ENCODE measurements around the gene PTCD2. TPM values are rescaled to one million over a fixed set of nuclear protein-coding genes. Genes with fewer than 3 reads are reported as not detected.
A peak's percentile ranks its signal among the peaks of the same experiment; 100 is the strongest.

The PTCD2 gene
- total and polyA plus RNA-seq, 2 donors (not counting 1 experiment from before 2014, with no cell fraction given) = 10.3 to 15.9 TPM

- Histone ChIP-seq H3K36me3 (ENCODE audit: control insufficient read depth, insufficient read depth, low read length) (no peaks in the 10 kb centered on the region), H3K4me2 (ENCODE audit: extremely low read depth, insufficient read depth, low read length) (no peak overlapping the region), H3K4me1 (ENCODE audit: control insufficient read depth, extremely low read depth, insufficient read depth, low read length) (peaks cover 2% of the 10 kb centered on the region), H3K27me3 (ENCODE audit: control insufficient read depth, insufficient read depth, low read length) (no peaks in the 10 kb centered on the region), H3K4me3 (replicated peaks in 1 of 4; ENCODE audit: control extremely low read depth in 1 of 4, insufficient read depth in 1 of 4, low read depth in 3 of 4, low read length in 4 of 4) (no peak overlapping the region), H3K9ac (ENCODE audit: insufficient read depth, low read length) (no peak overlapping the region), H3K79me2 (ENCODE audit: control insufficient read depth, insufficient read depth, low read length) (no peaks in the 10 kb centered on the region), H2AFZ (ENCODE audit: low read length) (no peak overlapping the region), H4K20me1 (ENCODE audit: control insufficient read depth, extremely low read depth, insufficient read depth, low read length) (no peaks in the 10 kb centered on the region), H3K9me3 (ENCODE audit: control insufficient read depth, insufficient read depth, low read depth, low read length) (no peaks in the 10 kb centered on the region), H3K27ac (ENCODE audit: insufficient read depth, low read length) (no peak overlapping the region)
- DNase-seq (ENCODE audit: low read depth in 2 of 2) = peak; percentile 42 to 65
- TF ChIP-seq EZH2 (IDR thresholded peaks at IDR 0.05; ENCODE audit: low read length, missing control alignments) = no peak
- no peak for TF ChIP-seq CTCF (conservative IDR thresholded peaks at IDR 0.05 in 1 of 2, IDR thresholded peaks at IDR 0.05 in 1 of 2; ENCODE audit: low read depth in 1 of 2, low read length in 2 of 2)
Observed at GRCh38 chr5:72410688-72411295, 90.6 kb downstream of the PTCD2 start.

GRCh38 chr5:72412283-72413055 lies 92.3 kb downstream of the PTCD2 start:
- no peak overlapping the region for H3K27ac ChIP-seq (ENCODE audit: insufficient read depth, low read length)
- peaks cover 2% of the 10 kb centered on the region for H3K4me1 ChIP-seq (ENCODE audit: control insufficient read depth, extremely low read depth, insufficient read depth, low read length)
- H3K9ac ChIP-seq (ENCODE audit: insufficient read depth, low read length) = no peak overlapping the region
- H3K4me3 ChIP-seq (replicated peaks in 1 of 4; ENCODE audit: control extremely low read depth in 1 of 4, insufficient read depth in 1 of 4, low read depth in 3 of 4, low read length in 4 of 4) = no peak overlapping the region
- H3K36me3 ChIP-seq (ENCODE audit: control insufficient read depth, insufficient read depth, low read length) = no peaks in the 10 kb centered on the region
- H3K9me3 ChIP-seq (ENCODE audit: control insufficient read depth, insufficient read depth, low read depth, low read length) = no peaks in the 10 kb centered on the region
- no peak overlapping the region for H3K4me2 ChIP-seq (ENCODE audit: extremely low read depth, insufficient read depth, low read length)
- no peaks in the 10 kb centered on the region for H3K79me2 ChIP-seq (ENCODE audit: control insufficient read depth, insufficient read depth, low read length)
- DNase-seq (ENCODE audit: low read depth in 2 of 2) = peak in 1 of 2 donors; percentile 76
- TF ChIP-seq CTCF (conservative IDR thresholded peaks at IDR 0.05 in 1 of 2, IDR thresholded peaks at IDR 0.05 in 1 of 2; ENCODE audit: low read depth in 1 of 2, low read length in 2 of 2) = no peak
- no peak for TF ChIP-seq EZH2 (IDR thresholded peaks at IDR 0.05; ENCODE audit: low read length, missing control alignments)
- H3K27me3 ChIP-seq (ENCODE audit: control insufficient read depth, insufficient read depth, low read length) = no peaks in the 10 kb centered on the region
- H2AFZ ChIP-seq (ENCODE audit: low read length) = no peak overlapping the region
- no peaks in the 10 kb centered on the region for H4K20me1 ChIP-seq (ENCODE audit: control insufficient read depth, extremely low read depth, insufficient read depth, low read length)

- Histone ChIP-seq H3K4me3 (replicated peaks in 1 of 4; ENCODE audit: control extremely low read depth in 1 of 4, insufficient read depth in 1 of 4, low read depth in 3 of 4, low read length in 4 of 4) (no peak overlapping the region), H2AFZ (ENCODE audit: low read length) (no peak overlapping the region), H3K36me3 (ENCODE audit: control insufficient read depth, insufficient read depth, low read length) (no peaks in the 10 kb centered on the region), H3K27me3 (ENCODE audit: control insufficient read depth, insufficient read depth, low read length) (no peaks in the 10 kb centered on the region), H4K20me1 (ENCODE audit: control insufficient read depth, extremely low read depth, insufficient read depth, low read length) (no peaks in the 10 kb centered on the region), H3K27ac (ENCODE audit: insufficient read depth, low read length) (no peak overlapping the region), H3K9ac (ENCODE audit: insufficient read depth, low read length) (no peak overlapping the region), H3K9me3 (ENCODE audit: control insufficient read depth, insufficient read depth, low read depth, low read length) (no peaks in the 10 kb centered on the region), H3K4me2 (ENCODE audit: extremely low read depth, insufficient read depth, low read length) (no peak overlapping the region), H3K79me2 (ENCODE audit: control insufficient read depth, insufficient read depth, low read length) (no peaks in the 10 kb centered on the region), H3K4me1 (ENCODE audit: control insufficient read depth, extremely low read depth, insufficient read depth, low read length) (peaks cover 2% of the 10 kb centered on the region)
- TF ChIP-seq EZH2 (IDR thresholded peaks at IDR 0.05; ENCODE audit: low read length, missing control alignments) = no peak
- TF ChIP-seq CTCF (conservative IDR thresholded peaks at IDR 0.05 in 1 of 2, IDR thresholded peaks at IDR 0.05 in 1 of 2; ENCODE audit: low read depth in 1 of 2, low read length in 2 of 2) = no peak
- DNase-seq (ENCODE audit: low read depth in 2 of 2) = no peak
Observed at GRCh38 chr5:72415616-72416325, 95.6 kb downstream of the PTCD2 start.
